PC-3 (cell line): Measurements from ENCODE around the gene VSTM5. TPM values are rescaled to one million over a fixed set of nuclear protein-coding genes. Genes with fewer than 3 reads are reported as not detected.

Experiments
- ATAC-seq: fragments of 200-7000 bp; cut with Tn5 transposase; 2 replicates; pipeline ENCODE4 v1.9.1; 2020; ENCODE audit warnings: mild to moderate bottlenecking, moderate library complexity
- BruUV-seq: library from RNA; stranded (reverse); fragments of 400-500 nt; replicated peaks from 2 replicates; lab custom pipeline; 2021; lab: Mats Ljungman, UMichigan
- CTCF ChIA-PET: fragments of 300-600 bp; sonication (Branson Sonifier 250); formaldehyde crosslinking; loops from one replicate; lab custom pipeline; 2022; ENCODE audit warnings: antibody characterized with exemption; lab: Charles Lee
- POLR2A ChIA-PET: fragments of 300-600 bp; sonication (Branson Sonifier 250); formaldehyde crosslinking; loops from one replicate; lab custom pipeline; 2022; ENCODE audit warnings: antibody characterized with exemption; ENCODE audit not compliant: unreplicated experiment; lab: Charles Lee
- DNase-seq: peaks from one replicate; pipeline ENCODE4 v3.0.0-alpha.2; 2015
- H2AFZ ChIP-seq: fragments of 300-600 bp; sonication (generic); 2 replicates; pipeline ENCODE4 v1.6.0; 2016; ENCODE audit warnings: antibody characterized with exemption, low read length
- H3F3A ChIP-seq: fragments of 300-600 bp; sonication (generic); one replicate; pipeline ENCODE4 v1.6.0; 2017; ENCODE audit warnings: antibody characterized with exemption, low read length, control low read depth, mild to moderate bottlenecking; ENCODE audit not compliant: unreplicated experiment
- H3K27ac ChIP-seq: fragments of 300-600 bp; sonication (generic); 2 replicates; pipeline ENCODE4 v1.5.1; 2016; ENCODE audit warnings: mild to moderate bottlenecking, low read length
- H3K27me3 ChIP-seq: fragments of 300-600 bp; sonication (generic); 2 replicates; pipeline ENCODE4 v1.6.1; 2016; ENCODE audit warnings: low read length, mixed read lengths
- H3K36me3 ChIP-seq: fragments of 300-600 bp; sonication (generic); 2 replicates; pipeline ENCODE4 v1.6.1; 2016; ENCODE audit warnings: low read depth, mixed run types, low read length, mixed read lengths
- H3K4me1 ChIP-seq: fragments of 300-600 bp; sonication (generic); 2 replicates; pipeline ENCODE4 v1.5.1; 2016; ENCODE audit warnings: low read length; ENCODE audit not compliant: insufficient read depth
- H3K4me2 ChIP-seq: fragments of 300-600 bp; sonication (generic); 2 replicates; pipeline ENCODE4 v1.6.0; 2016; ENCODE audit warnings: low read length
- H3K4me3 ChIP-seq: fragments of 300-600 bp; sonication (generic); 2 replicates; pipeline ENCODE4 v1.5.1; 2016; ENCODE audit warnings: mild to moderate bottlenecking, low read length, mixed read lengths
- H3K79me2 ChIP-seq: fragments of 300-600 bp; sonication (generic); 2 replicates; pipeline ENCODE4 v1.6.1; 2017; ENCODE audit warnings: low read length, mixed read lengths
- H3K9ac ChIP-seq: fragments of 300-600 bp; sonication (generic); 2 replicates; pipeline ENCODE4 v1.6.0; 2016; ENCODE audit warnings: mild to moderate bottlenecking, low read length
- H3K9me2 ChIP-seq: fragments of 300-600 bp; sonication (generic); replicated peaks from 2 replicates; pipeline ENCODE4 v1.6.1; 2016; ENCODE audit warnings: mixed run types, low read length, mixed read lengths
- H3K9me3 ChIP-seq: fragments of 300-600 bp; sonication (generic); 2 replicates; pipeline ENCODE4 v1.6.1; 2016; ENCODE audit warnings: low read length, mixed read lengths
- H4K20me1 ChIP-seq: fragments of 300-600 bp; sonication (generic); 2 replicates; pipeline ENCODE4 v1.6.1; 2016; ENCODE audit warnings: low read length, mixed read lengths
- CTCF ChIP-seq: fragments of 300-600 bp; sonication (generic); conservative IDR thresholded peaks from 2 replicates; pipeline ENCODE4 v1.5.1; 2017; ENCODE audit warnings: antibody characterized with exemption, low read depth, mild to moderate bottlenecking, low read length
- EZH2 ChIP-seq: fragments of 300-600 bp; sonication (generic); IDR thresholded peaks from one replicate; pipeline ENCODE4 v1.6.1; 2017; ENCODE audit warnings: antibody characterized with exemption, mild to moderate bottlenecking, low read length; ENCODE audit not compliant: unreplicated experiment
- EZH2phosphoT487 ChIP-seq: fragments of 300-600 bp; sonication (generic); IDR thresholded peaks from 2 replicates; pipeline ENCODE4 v1.6.1; 2018; ENCODE audit warnings: mild to moderate bottlenecking, antibody characterized with exemption, low read length, borderline replicate concordance
- intact Hi-C: fragments of 100-400 bp; cut with micrococcal nuclease; formaldehyde crosslinking; loops from 2 replicates; pipeline ENCODE4 v1.9.0; 2023
- total RNA-seq: library from RNA; depleted of rRNA; stranded (reverse); fragments of >200 nt; gene quantifications from 2 replicates; pipeline ENCODE4 v1.2.3, GENCODE V29; 2014

Gene VSTM5
- total RNA-seq, 1 experiment from 2014 or later = 15.6 TPM

GRCh38 chr11:93822359-93822758, 28.1 kb downstream of the VSTM5 start:
- intact Hi-C loops = no loop called here
- BruUV-seq = no TSS peak
- Histone ChIP-seq H3K9me3 (no peaks in the 10 kb centered on the region), H3K4me3 (no peak overlapping the region), H3F3A (no peaks in the 10 kb centered on the region), H3K27me3 (no peaks in the 10 kb centered on the region), H3K27ac (no peak overlapping the region), H3K9ac (no peak overlapping the region), H3K4me1 (no peaks in the 10 kb centered on the region), H4K20me1 (no peaks in the 10 kb centered on the region), H2AFZ (no peak overlapping the region), H3K79me2 (no peaks in the 10 kb centered on the region), H3K36me3 (peaks cover 3% of the 10 kb centered on the region; the same call in 1 of the 2 replicates), H3K4me2 (no peak overlapping the region), H3K9me2 (no peaks in the 10 kb centered on the region)
- no peak for ATAC-seq
- ChIA-PET POLR2A (no interaction called here), CTCF (no interaction called here)
- TF ChIP-seq EZH2 = no peak
- TF ChIP-seq EZH2phosphoT487 = no peak
- no peak for TF ChIP-seq CTCF
- no peak for DNase-seq

GRCh38 chr11:93821617-93822016, 28.8 kb downstream of the VSTM5 start:
- CTCF ChIA-PET = no interaction called here
- Histone ChIP-seq H3K9ac (no peak overlapping the region), H3K4me2 (no peak overlapping the region), H3F3A (no peaks in the 10 kb centered on the region), H3K79me2 (no peaks in the 10 kb centered on the region), H3K4me3 (no peak overlapping the region), H3K27ac (no peak overlapping the region), H3K4me1 (no peaks in the 10 kb centered on the region), H3K9me3 (no peaks in the 10 kb centered on the region), H3K36me3 (peaks cover 3% of the 10 kb centered on the region; the same call in 1 of the 2 replicates), H3K27me3 (no peaks in the 10 kb centered on the region), H3K9me2 (no peaks in the 10 kb centered on the region), H2AFZ (no peak overlapping the region), H4K20me1 (no peaks in the 10 kb centered on the region)
- no TSS peak for BruUV-seq
- POLR2A ChIA-PET = no interaction called here
- intact Hi-C loops = no loop called here
- TF ChIP-seq EZH2phosphoT487 (no peak), EZH2 (no peak), CTCF (no peak)
- DNase-seq (no peak), ATAC-seq (no peak)

- POLR2A ChIA-PET = no interaction called here
- H3K4me3 ChIP-seq = no peak overlapping the region
- no peak for TF ChIP-seq CTCF
- TF ChIP-seq EZH2phosphoT487 = no peak
- no peak for TF ChIP-seq EZH2
- no peaks in the 10 kb centered on the region for H3F3A ChIP-seq
- no peak overlapping the region for H3K9ac ChIP-seq
- H3K27ac ChIP-seq = no peak overlapping the region
- no peaks in the 10 kb centered on the region for H3K4me1 ChIP-seq
- H3K9me3 ChIP-seq = no peaks in the 10 kb centered on the region
- peaks cover 3% of the 10 kb centered on the region; the same call in 1 of the 2 replicates for H3K36me3 ChIP-seq
- H3K79me2 ChIP-seq = no peaks in the 10 kb centered on the region
- no peaks in the 10 kb centered on the region for H3K9me2 ChIP-seq
- no peak overlapping the region for H3K4me2 ChIP-seq
- no TSS peak for BruUV-seq
- no peaks in the 10 kb centered on the region for H4K20me1 ChIP-seq
- DNase-seq = no peak
- no peak overlapping the region for H2AFZ ChIP-seq
- intact Hi-C loops = no loop called here
- CTCF ChIA-PET = no interaction called here
- no peak for ATAC-seq
- no peaks in the 10 kb centered on the region for H3K27me3 ChIP-seq
These were observed 29.6 kb downstream of the VSTM5 start for GRCh38 chr11:93820847-93821246.
